ENCODE results near the gene CST8.

The CST8 gene

DNA sequence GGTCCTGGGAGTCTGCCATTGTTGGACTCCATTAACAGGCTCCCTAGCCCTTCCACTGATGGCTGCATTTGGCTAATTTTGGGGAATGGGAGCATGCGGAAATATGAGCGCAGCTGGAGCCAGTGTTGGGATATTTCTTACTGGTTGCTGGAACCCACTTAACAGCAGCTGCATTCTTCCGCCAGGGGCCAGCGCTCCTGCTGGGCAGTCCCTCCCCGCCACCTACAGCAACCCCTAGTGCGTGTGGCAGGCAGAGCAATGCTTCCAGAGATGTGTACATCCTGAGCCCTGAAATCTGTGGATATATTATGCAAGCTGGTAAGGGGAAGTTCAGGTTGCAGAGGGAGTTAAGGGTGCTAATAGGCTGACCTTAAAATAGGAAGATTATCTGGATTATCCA, 16.4 kb downstream of the CST8 start:
- peak; percentile 35; the same call in 1 of the 3 replicates for ATAC-seq
- TF ChIP-seq, protein P1, sequence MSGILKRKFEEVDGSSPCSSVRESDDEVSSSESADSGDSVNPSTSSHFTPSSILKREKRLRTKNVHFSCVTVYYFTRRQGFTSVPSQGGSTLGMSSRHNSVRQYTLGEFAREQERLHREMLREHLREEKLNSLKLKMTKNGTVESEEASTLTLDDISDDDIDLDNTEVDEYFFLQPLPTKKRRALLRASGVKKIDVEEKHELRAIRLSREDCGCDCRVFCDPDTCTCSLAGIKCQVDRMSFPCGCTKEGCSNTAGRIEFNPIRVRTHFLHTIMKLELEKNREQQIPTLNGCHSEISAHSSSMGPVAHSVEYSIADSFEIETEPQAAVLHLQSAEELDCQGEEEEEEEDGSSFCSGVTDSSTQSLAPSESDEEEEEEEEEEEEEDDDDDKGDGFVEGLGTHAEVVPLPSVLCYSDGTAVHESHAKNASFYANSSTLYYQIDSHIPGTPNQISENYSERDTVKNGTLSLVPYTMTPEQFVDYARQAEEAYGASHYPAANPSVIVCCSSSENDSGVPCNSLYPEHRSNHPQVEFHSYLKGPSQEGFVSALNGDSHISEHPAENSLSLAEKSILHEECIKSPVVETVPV (CRISPR knock-in tag; IDR thresholded peaks at IDR 0.05) = no peak
- TF ChIP-seq, protein P2, sequence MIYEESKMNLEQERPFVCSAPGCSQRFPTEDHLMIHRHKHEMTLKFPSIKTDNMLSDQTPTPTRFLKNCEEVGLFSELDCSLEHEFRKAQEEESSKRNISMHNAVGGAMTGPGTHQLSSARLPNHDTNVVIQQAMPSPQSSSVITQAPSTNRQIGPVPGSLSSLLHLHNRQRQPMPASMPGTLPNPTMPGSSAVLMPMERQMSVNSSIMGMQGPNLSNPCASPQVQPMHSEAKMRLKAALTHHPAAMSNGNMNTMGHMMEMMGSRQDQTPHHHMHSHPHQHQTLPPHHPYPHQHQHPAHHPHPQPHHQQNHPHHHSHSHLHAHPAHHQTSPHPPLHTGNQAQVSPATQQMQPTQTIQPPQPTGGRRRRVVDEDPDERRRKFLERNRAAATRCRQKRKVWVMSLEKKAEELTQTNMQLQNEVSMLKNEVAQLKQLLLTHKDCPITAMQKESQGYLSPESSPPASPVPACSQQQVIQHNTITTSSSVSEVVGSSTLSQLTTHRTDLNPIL (CRISPR knock-in tag; IDR thresholded peaks at IDR 0.05; ENCODE audit: low read depth) = no peak
- TF ChIP-seq, protein P3, sequence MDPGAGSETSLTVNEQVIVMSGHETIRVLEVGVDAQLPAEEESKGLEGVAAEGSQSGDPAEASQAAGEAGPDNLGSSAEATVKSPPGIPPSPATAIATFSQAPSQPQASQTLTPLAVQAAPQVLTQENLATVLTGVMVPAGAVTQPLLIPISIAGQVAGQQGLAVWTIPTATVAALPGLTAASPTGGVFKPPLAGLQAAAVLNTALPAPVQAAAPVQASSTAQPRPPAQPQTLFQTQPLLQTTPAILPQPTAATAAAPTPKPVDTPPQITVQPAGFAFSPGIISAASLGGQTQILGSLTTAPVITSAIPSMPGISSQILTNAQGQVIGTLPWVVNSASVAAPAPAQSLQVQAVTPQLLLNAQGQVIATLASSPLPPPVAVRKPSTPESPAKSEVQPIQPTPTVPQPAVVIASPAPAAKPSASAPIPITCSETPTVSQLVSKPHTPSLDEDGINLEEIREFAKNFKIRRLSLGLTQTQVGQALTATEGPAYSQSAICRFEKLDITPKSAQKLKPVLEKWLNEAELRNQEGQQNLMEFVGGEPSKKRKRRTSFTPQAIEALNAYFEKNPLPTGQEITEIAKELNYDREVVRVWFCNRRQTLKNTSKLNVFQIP (CRISPR knock-in tag; IDR thresholded peaks at IDR 0.05; ENCODE audit: borderline replicate concordance, low read depth) = no peak
- TF ChIP-seq GLIS3 (CRISPR knock-in tag; IDR thresholded peaks at IDR 0.05) (no peak), ZFP3 (CRISPR knock-in tag; IDR thresholded peaks at IDR 0.05) (no peak), ZFP30 (CRISPR knock-in tag; IDR thresholded peaks at IDR 0.05) (no peak), ZNF70 (CRISPR knock-in tag; IDR thresholded peaks at IDR 0.05) (no peak), RARB (CRISPR knock-in tag; IDR thresholded peaks at IDR 0.05) (no peak), TCF4 (CRISPR knock-in tag; IDR thresholded peaks at IDR 0.05; ENCODE audit: borderline replicate concordance) (no peak), BACH2 (CRISPR knock-in tag; IDR thresholded peaks at IDR 0.05; ENCODE audit: borderline replicate concordance) (no peak), ISL1 (CRISPR knock-in tag; IDR thresholded peaks at IDR 0.05) (no peak), OSR1 (CRISPR knock-in tag; IDR thresholded peaks at IDR 0.05) (no peak), TOX (CRISPR knock-in tag; IDR thresholded peaks at IDR 0.05; ENCODE audit: borderline replicate concordance) (no peak)
- TF ChIP-seq, protein P4, sequence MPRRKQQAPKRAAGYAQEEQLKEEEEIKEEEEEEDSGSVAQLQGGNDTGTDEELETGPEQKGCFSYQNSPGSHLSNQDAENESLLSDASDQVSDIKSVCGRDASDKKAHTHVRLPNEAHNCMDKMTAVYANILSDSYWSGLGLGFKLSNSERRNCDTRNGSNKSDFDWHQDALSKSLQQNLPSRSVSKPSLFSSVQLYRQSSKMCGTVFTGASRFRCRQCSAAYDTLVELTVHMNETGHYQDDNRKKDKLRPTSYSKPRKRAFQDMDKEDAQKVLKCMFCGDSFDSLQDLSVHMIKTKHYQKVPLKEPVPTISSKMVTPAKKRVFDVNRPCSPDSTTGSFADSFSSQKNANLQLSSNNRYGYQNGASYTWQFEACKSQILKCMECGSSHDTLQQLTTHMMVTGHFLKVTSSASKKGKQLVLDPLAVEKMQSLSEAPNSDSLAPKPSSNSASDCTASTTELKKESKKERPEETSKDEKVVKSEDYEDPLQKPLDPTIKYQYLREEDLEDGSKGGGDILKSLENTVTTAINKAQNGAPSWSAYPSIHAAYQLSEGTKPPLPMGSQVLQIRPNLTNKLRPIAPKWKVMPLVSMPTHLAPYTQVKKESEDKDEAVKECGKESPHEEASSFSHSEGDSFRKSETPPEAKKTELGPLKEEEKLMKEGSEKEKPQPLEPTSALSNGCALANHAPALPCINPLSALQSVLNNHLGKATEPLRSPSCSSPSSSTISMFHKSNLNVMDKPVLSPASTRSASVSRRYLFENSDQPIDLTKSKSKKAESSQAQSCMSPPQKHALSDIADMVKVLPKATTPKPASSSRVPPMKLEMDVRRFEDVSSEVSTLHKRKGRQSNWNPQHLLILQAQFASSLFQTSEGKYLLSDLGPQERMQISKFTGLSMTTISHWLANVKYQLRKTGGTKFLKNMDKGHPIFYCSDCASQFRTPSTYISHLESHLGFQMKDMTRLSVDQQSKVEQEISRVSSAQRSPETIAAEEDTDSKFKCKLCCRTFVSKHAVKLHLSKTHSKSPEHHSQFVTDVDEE (CRISPR knock-in tag; IDR thresholded peaks at IDR 0.05) = no peak

DNA sequence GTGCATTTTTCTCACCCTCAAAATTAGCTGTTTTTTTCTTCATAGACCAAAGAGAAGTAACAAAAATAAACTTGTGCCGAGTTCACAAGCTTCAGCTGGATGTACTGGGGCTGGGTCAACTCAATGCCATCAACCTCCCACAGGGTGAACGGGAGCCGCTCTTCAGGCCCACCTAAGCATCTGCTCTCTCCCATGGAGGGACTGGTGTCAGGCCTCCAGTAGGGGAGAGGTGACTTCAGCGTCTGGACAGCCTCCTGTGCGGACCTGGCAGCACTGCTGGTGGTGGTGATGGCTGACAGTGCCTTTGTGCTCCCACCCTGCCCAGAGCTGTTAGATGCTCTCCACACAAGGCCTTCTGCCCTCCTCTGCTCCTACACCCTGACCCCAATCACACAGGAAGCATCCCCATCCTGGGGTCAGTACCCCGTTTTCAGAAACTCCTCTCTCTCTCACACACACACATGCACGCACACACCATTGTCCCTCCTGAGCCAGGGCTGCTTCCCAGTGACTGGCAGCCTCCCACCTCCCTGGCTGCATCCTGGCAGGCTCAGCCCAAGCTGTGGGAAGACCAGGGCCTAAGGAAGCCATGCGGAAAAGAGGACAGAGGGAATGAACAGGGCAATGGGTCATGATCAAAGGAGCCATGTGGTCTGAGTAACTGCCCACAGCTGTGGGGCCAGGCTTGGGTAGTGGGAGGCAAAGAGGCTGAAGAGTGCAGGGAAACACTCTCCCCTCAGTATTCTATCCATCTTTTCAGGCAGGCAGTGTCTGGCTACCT, 17.7 kb downstream of the CST8 start:
- TF ChIP-seq RARB (CRISPR knock-in tag; IDR thresholded peaks at IDR 0.05) (no peak), ZFP3 (CRISPR knock-in tag; IDR thresholded peaks at IDR 0.05) (no peak), ZC3H10 (CRISPR knock-in tag; IDR thresholded peaks at IDR 0.05) (no peak), CSDC2 (CRISPR knock-in tag; IDR thresholded peaks at IDR 0.05) (no peak), ZNF565 (CRISPR knock-in tag; conservative IDR thresholded peaks at IDR 0.05; ENCODE audit: low read depth) (no peak), SNAI2 (CRISPR knock-in tag; IDR thresholded peaks at IDR 0.05) (no peak), ZNF8 (CRISPR knock-in tag; IDR thresholded peaks at IDR 0.05) (no peak)
- TF ChIP-seq, protein P5, sequence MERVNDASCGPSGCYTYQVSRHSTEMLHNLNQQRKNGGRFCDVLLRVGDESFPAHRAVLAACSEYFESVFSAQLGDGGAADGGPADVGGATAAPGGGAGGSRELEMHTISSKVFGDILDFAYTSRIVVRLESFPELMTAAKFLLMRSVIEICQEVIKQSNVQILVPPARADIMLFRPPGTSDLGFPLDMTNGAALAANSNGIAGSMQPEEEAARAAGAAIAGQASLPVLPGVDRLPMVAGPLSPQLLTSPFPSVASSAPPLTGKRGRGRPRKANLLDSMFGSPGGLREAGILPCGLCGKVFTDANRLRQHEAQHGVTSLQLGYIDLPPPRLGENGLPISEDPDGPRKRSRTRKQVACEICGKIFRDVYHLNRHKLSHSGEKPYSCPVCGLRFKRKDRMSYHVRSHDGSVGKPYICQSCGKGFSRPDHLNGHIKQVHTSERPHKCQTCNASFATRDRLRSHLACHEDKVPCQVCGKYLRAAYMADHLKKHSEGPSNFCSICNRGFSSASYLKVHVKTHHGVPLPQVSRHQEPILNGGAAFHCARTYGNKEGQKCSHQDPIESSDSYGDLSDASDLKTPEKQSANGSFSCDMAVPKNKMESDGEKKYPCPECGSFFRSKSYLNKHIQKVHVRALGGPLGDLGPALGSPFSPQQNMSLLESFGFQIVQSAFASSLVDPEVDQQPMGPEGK (CRISPR knock-in tag; IDR thresholded peaks at IDR 0.05; ENCODE audit: borderline replicate concordance) = no peak
- TF ChIP-seq, protein P1 (CRISPR knock-in tag; IDR thresholded peaks at IDR 0.05) = no peak
- ATAC-seq = no peak

Measured in SK-N-SH treated with all-trans-retinoic acid at 6 μM for 48 hours (cell line).